Umbilical cord (tissue), 2 donors: ENCODE data around the gene SCCPDH. TPM values are rescaled to one million over a fixed set of nuclear protein-coding genes. Genes with fewer than 3 reads are reported as not detected.
"Not testable (repeated sequence)": the region's sequence is repeated elsewhere in the genome, so short reads cannot be mapped to it uniquely, and the experiment has no call there.

ENCODE experiments used
- DNase-seq: peaks from one replicate; pipeline ENCODE4 v3.0.0-alpha.2; 2015; ENCODE audit warnings: low spot score
- total RNA-seq: library from RNA; depleted of rRNA; stranded (reverse); fragments of >200 nt; gene quantifications from one replicate; pipeline ENCODE4 v1.2.3, GENCODE V29; 2014; ENCODE audit warnings: low replicate concordance; ENCODE audit not compliant: insufficient read depth

The SCCPDH gene
- total RNA-seq, 1 donor from 2014 or later = 20.7 TPM

GRCh38 chr1:246800356-246800755, 76.1 kb downstream of the SCCPDH start:
- DNase-seq = no peak

- DNase-seq = no peak
Measured at GRCh38 chr1:246800756-246801155, 76.5 kb downstream of the SCCPDH start.

GRCh38 chr1:246801241-246802020, 77.2 kb downstream of the SCCPDH start:
- peak; percentile 27 for DNase-seq

GRCh38 chr1:246803373-246803772, 79.2 kb downstream of the SCCPDH start:
- no peak for DNase-seq

DNA sequence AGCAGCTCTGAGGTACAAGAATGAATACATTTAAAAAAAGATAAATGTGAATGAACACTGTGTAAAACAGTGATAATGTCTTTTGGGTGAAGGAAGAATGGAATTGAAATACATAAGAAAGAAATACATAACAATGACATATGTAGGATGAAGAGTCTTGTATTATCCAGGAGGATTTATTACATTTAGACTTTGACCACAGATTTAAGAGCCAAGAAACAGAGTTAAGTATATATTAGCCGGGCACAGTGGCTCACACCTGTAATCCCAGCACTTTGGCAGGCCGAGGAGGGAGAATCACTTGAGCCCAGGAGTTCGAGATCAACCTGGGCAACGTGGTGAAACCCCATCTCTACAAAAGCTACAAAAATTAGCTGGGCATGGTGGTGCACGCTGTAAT, 79.7 kb downstream of the SCCPDH start:
- no peak for DNase-seq

GRCh38 chr1:246805135-246805716, 81.0 kb downstream of the SCCPDH start:
- no peak for DNase-seq

DNA sequence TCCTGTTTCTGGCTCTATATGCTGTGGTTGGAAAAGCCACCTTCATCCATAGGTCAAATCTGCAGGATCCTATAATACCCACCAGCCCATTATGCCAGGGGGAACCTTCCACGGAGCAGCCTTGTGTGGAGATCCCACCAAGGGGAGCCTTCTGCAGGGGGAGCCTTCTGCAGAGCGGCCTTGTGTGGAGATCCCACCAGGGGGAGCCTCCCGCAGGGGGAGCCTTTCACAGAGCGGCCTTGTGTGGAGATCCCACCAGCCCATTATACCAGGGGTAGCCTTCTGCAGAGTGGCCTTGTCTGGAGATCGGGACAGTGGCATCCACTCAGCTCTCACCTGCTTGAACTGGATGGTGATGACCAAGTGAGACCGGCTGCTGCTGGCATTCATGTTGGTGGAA, 85.3 kb downstream of the SCCPDH start:
- no peak for DNase-seq

DNA sequence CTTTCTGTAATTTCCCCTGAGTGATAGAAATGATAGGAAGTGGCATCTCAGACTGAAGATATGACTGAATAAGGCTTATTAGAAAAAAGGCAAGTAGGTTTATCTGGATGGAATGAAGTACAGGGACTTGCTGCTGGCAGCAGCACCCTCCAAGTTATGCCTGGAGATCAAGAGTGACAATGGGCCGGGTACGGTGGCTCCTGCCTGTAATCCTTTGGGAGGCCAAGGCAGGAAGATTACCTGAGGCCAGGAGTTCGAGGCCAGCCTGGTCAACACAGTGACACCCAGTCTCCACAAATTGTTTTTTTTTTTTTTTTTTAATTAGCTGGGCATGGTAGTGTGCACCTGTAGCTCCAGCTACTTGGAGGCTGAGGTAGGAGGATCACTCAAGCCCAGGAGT, 87.8 kb downstream of the SCCPDH start:
- no peak for DNase-seq

DNA sequence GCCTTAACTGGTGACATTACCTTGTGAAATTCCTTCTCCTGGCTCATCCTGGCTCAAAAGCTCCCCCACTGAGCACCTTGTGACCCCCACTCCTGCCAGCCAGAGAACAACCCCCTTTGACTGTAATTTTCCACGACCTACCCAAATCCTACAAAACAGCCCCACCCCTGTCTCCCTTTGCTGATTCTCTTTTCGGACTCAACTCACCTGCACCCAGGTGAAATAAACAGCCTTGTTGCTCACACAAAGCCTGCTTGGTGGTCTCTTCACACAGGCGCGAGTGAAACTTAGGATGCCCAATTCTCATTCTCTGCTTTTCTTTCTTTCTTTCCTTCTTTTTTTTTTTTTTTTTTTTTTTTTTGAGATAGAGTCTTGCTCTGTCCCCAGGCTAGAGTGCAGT, 89.1 kb downstream of the SCCPDH start:
- not testable (repeated sequence) for DNase-seq

- DNase-seq = no peak
Measured at GRCh38 chr1:246814890-246815289, 90.7 kb downstream of the SCCPDH start.

- no peak for DNase-seq
Measured at GRCh38 chr1:246815693-246816270, 91.6 kb downstream of the SCCPDH start.

Other genes with a start within 250 kb of the SCCPDH start
- gene SMYD3, start 217.1 kb upstream of the SCCPDH start, total RNA-seq = 46.7 TPM
- gene TFB2M, start 158.1 kb upstream of the SCCPDH start, total RNA-seq = 14.4 TPM
- 21.2 TPM for gene CNST, start 158.0 kb upstream of the SCCPDH start, total RNA-seq
- gene AHCTF1, start 207.5 kb downstream of the SCCPDH start, total RNA-seq = 21.2 TPM